GM19351 (cell line): Measurements from ENCODE around the gene OR6N1.

Source experiments
- ATAC-seq: cut with Tn5 transposase; IDR thresholded peaks from one replicate; pipeline ENCODE4 v1.9.1; 2021; ENCODE audit warnings: mild to moderate bottlenecking, moderate library complexity; ENCODE audit not compliant: unreplicated experiment

OR6N1 gene

GRCh38 chr1:158771950-158772866, at the start of gene OR6N1:
OR6N1 (minus strand) TSS chr1:158772195; CDS start chr1:158766682, 5,513 bp downstream.
- no peak for ATAC-seq

GRCh38 chr1:158821723-158822122, 49.7 kb upstream of the OR6N1 start:
- ATAC-seq = no peak

GRCh38 chr1:158819461-158820443, 47.8 kb upstream of the OR6N1 start:
- ATAC-seq = peak; percentile 97

GRCh38 chr1:158818975-158819431, 47.0 kb upstream of the OR6N1 start:
- peak; percentile 10 for ATAC-seq

- no peak for ATAC-seq
Measured at GRCh38 chr1:158818560-158818959, 46.6 kb upstream of the OR6N1 start.

GRCh38 chr1:158814970-158815369, 43.0 kb upstream of the OR6N1 start:
- ATAC-seq = no peak

GRCh38 chr1:158813164-158813563, 41.2 kb upstream of the OR6N1 start:
- ATAC-seq = no peak

- no peak for ATAC-seq
Measured at GRCh38 chr1:158812336-158812735, 40.3 kb upstream of the OR6N1 start.

- ATAC-seq = no peak
Measured at GRCh38 chr1:158810311-158810710, 38.3 kb upstream of the OR6N1 start.

- no peak for ATAC-seq
Measured at GRCh38 chr1:158809862-158810261, 37.9 kb upstream of the OR6N1 start.

GRCh38 chr1:158809256-158809655, 37.3 kb upstream of the OR6N1 start:
- no peak for ATAC-seq

- ATAC-seq = no peak
Measured at GRCh38 chr1:158806916-158807536, 35.0 kb upstream of the OR6N1 start.

- ATAC-seq = no peak
Measured at GRCh38 chr1:158803678-158804077, 31.7 kb upstream of the OR6N1 start.

- ATAC-seq = no peak
Measured at GRCh38 chr1:158801396-158801795, 29.4 kb upstream of the OR6N1 start.

- no peak for ATAC-seq
Measured at GRCh38 chr1:158800526-158800925, 28.5 kb upstream of the OR6N1 start.

GRCh38 chr1:158799689-158800088, 27.7 kb upstream of the OR6N1 start:
- no peak for ATAC-seq

GRCh38 chr1:158798531-158798930, 26.5 kb upstream of the OR6N1 start:
- ATAC-seq = no peak

GRCh38 chr1:158794247-158794646, 22.3 kb upstream of the OR6N1 start:
- ATAC-seq = no peak

GRCh38 chr1:158793604-158794003, 21.6 kb upstream of the OR6N1 start:
- peak; percentile 61 for ATAC-seq

GRCh38 chr1:158781104-158781503, 9.1 kb upstream of the OR6N1 start, which contains the start of gene OR6N2:
OR6N2 (minus strand) TSS chr1:158781204; CDS start chr1:158777635, 3,569 bp downstream.
- no peak for ATAC-seq

- ATAC-seq = no peak
Measured at GRCh38 chr1:158754420-158754819, 17.6 kb downstream of the OR6N1 start, which contains the start of gene OR6K6. OR6K6 (plus strand) TSS chr1:158754720; CDS start chr1:158754888, 168 bp downstream.
